ENCODE data around the gene NTSR2. TPM values are rescaled to one million over a fixed set of nuclear protein-coding genes. Genes with fewer than 3 reads are reported as not detected.

The NTSR2 gene
- total RNA-seq, 2 donors from 2014 or later, result not detected

- no peaks in the 10 kb centered on the region for H3K9me3 ChIP-seq
- no peaks in the 10 kb centered on the region for H3K4me1 ChIP-seq
- TF ChIP-seq, protein P1, sequence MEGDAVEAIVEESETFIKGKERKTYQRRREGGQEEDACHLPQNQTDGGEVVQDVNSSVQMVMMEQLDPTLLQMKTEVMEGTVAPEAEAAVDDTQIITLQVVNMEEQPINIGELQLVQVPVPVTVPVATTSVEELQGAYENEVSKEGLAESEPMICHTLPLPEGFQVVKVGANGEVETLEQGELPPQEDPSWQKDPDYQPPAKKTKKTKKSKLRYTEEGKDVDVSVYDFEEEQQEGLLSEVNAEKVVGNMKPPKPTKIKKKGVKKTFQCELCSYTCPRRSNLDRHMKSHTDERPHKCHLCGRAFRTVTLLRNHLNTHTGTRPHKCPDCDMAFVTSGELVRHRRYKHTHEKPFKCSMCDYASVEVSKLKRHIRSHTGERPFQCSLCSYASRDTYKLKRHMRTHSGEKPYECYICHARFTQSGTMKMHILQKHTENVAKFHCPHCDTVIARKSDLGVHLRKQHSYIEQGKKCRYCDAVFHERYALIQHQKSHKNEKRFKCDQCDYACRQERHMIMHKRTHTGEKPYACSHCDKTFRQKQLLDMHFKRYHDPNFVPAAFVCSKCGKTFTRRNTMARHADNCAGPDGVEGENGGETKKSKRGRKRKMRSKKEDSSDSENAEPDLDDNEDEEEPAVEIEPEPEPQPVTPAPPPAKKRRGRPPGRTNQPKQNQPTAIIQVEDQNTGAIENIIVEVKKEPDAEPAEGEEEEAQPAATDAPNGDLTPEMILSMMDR (IDR thresholded peaks at IDR 0.05), result no peak
- H3K4me3 ChIP-seq, result no peak overlapping the region
- H3K27ac ChIP-seq, result no peak overlapping the region
- H3K36me3 ChIP-seq, result peaks cover 4% of the 10 kb centered on the region
- DNase-seq (ENCODE audit: low spot score), result no peak
- no peaks in the 10 kb centered on the region for H3K27me3 ChIP-seq
These were observed 53.1 kb downstream of the NTSR2 start for GRCh38 chr2:11616851-11617415.

DNA sequence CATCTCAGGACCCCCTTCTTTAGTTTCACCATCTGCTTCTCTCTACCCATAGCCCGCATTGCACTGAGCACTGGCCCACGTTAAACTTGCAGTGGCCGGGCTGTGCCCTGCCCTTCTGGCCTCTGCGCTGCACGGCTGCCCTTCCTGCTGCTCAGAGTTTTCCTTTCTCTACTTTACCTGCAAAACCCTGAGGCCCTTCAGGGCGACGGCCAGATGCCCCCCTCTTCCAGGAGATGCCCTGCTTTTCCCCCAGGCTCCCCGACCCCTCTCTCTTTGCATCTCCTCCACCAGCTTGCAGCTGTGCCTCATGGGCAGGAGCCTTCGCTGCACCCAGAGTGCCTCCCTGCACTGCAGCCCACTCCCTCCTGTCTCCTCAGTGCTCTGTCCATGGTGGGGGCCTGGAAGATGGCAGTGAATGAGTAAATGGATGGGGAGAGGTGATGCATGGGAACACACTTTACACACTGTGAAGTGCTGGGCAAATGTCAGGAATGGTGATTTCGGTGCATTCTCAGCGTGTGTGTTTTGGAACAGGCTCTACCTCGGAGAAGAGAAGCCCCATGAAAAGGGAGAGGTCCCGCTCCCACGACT, 53.8 kb downstream of the NTSR2 start:
- Histone ChIP-seq H3K27me3 (no peaks in the 10 kb centered on the region), H3K36me3 (peaks cover 4% of the 10 kb centered on the region), H3K4me1 (no peaks in the 10 kb centered on the region), H3K4me3 (no peak overlapping the region), H3K9me3 (no peaks in the 10 kb centered on the region), H3K27ac (no peak overlapping the region)
- DNase-seq (ENCODE audit: low spot score), result no peak
- TF ChIP-seq, protein P1 (IDR thresholded peaks at IDR 0.05), result no peak

- Histone ChIP-seq H3K4me1 (no peaks in the 10 kb centered on the region), H3K4me3 (no peak overlapping the region), H3K27ac (no peak overlapping the region), H3K9me3 (no peaks in the 10 kb centered on the region), H3K36me3 (peaks cover 4% of the 10 kb centered on the region), H3K27me3 (no peaks in the 10 kb centered on the region)
- DNase-seq (ENCODE audit: low spot score), result no peak
- TF ChIP-seq, protein P1 (IDR thresholded peaks at IDR 0.05), result no peak
These were observed 54.8 kb downstream of the NTSR2 start for GRCh38 chr2:11615209-11615608.

DNA sequence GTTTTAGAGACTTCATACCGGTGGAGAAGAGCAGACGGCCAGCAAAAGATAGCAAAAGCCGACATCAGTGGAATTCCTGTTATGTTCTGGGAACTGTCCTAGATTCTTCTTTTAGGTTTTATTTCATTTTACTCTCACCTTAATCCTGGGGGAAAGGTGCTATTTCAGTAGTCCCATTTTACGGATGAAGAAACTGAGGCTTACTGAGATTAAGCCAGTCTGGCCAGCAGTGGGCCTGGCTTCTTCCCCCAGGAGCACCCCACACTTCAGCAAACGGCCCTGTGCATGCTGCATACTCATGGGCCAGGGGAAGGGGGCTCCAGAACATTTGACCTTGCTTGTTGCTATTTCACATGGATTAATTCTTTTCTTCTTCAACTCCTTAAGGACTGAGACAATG, 56.7 kb downstream of the NTSR2 start:
- DNase-seq (ENCODE audit: low spot score), result no peak
- Histone ChIP-seq H3K36me3 (no peaks in the 10 kb centered on the region), H3K27me3 (no peaks in the 10 kb centered on the region)

GRCh38 chr2:11612553-11613215, 57.3 kb downstream of the NTSR2 start:
- no peaks in the 10 kb centered on the region for H3K9me3 ChIP-seq
- TF ChIP-seq, protein P1 (IDR thresholded peaks at IDR 0.05), result no peak
- no peaks in the 10 kb centered on the region for H3K27me3 ChIP-seq
- no peaks in the 10 kb centered on the region for H3K36me3 ChIP-seq
- H3K4me3 ChIP-seq, result no peak overlapping the region
- no peaks in the 10 kb centered on the region for H3K4me1 ChIP-seq
- DNase-seq (ENCODE audit: low spot score), result no peak
- peak overlapping the region in 1 of 2 donors; percentile 48 for H3K27ac ChIP-seq

More for the DNA sequence above, 56.7 kb downstream of the NTSR2 start:
- Histone ChIP-seq H3K27ac (peak overlapping the region in 1 of 2 donors; percentile 48), H3K4me1 (no peaks in the 10 kb centered on the region), H3K4me3 (no peak overlapping the region), H3K9me3 (no peaks in the 10 kb centered on the region)
- TF ChIP-seq, protein P1 (IDR thresholded peaks at IDR 0.05), result no peak
